GM21528 (cell line): ENCODE data around the gene ADAM19.

Experiments
- ATAC-seq: cut with Tn5 transposase; IDR thresholded peaks from one replicate; pipeline ENCODE4 v1.9.1; 2021; ENCODE audit warnings: mild to moderate bottlenecking, moderate library complexity; ENCODE audit not compliant: unreplicated experiment, low FRiP score

The ADAM19 gene

DNA sequence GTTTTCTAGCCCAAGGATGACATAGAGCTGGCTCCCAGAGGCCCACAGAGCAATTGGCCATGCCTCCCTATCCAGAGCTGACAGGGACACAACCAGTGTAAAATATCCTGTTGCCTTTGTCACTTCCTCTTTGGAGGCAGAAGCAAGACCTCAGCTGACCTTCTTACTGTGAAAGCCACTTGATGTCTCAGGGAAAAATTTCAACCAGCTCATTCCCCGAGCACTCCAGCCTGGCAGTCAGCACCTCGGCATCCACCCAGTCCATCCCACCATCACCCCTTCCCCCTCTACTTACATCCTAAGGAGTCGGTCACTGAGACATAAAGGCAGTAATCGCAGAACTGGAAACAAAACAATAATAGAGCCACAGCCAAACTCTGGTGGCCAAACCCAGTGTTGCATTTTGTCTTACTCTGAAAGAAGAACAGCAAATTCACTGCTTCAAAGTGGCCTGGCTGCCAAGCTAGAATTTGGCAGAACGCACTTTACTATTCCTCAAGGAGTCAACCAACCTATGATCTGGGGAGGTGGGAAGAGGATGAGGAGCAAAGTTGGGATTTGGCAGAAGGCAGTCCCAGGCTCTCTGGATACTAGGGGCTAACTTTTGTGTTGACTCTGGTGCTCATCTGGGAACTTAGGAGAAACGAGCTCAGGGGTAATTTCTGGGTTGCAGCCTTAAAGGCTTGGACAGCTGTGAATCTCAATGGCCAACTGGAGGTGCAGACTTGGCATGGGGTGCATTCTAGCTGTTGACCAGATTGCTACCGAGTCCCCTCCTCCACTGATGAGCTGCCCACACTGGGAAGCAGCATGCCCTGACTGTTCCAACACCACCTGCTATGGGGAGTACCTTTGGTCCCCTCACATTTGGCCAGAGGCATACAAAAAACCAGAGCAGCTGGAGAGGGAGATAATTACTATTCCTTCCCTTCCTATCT, 101.9 kb downstream of the ADAM19 start:
- no peak for ATAC-seq

DNA sequence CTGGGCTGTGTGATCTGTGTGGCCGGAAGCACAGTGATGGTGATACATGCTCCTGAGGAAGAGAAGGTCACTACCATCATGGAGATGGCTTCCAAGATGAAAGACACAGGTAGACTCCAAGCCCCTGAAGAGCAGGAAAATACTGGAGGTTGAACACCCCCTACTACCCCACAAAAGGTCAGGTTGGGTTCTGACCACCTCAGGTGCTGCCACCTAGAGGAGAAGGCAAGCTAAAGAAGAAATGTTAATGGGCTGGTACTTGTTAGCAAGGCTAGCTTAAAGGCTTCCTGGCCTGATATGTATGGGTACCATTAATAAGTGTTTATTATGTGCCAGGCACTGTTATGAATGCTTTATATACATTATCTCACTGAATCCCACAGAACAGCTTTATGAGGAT, 103.9 kb downstream of the ADAM19 start:
- no peak for ATAC-seq

GRCh38 chr5:157470631-157471030, 104.9 kb downstream of the ADAM19 start:
- ATAC-seq = no peak

DNA sequence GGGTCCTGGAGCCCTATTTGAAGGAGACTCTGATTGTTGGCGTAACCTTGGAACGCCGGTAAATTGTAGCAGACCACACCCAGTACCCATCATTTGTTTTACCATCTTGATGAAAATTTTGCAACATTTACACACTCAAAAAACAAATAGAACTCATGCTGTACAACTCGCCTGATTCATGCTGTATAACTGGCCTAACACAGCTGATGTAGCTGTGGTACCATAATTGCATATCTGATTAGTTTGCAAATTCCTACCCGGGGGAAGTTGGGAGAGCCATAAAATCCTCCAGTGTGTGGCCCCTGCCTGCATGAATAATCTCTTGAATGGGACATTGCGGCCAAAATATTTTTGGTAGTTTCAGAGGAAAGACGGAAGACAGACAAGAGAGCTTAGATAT, 105.9 kb downstream of the ADAM19 start:
- no peak for ATAC-seq

DNA sequence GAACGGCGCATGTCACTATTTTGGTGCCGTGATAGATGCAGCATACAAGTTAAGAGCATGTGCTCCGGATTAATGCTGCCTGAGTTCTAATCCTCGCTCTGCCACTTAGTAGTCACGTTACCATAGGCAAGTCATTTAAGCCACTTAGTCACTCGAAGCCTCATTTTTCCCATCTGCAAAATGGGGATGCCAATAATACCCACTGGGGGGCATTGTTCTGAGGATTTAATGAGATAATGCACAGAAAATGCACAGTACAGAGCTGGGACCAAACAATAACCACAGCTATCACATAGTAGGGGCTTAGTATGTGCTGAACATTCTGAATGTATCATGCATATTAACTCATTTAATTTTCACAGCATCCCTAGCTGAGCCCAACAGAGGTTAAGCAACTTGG, 106.5 kb downstream of the ADAM19 start:
- no peak for ATAC-seq

- no peak for ATAC-seq
Observed at GRCh38 chr5:157468293-157468965, 107.1 kb downstream of the ADAM19 start.

GRCh38 chr5:157464519-157465171, 110.9 kb downstream of the ADAM19 start:
- peak; percentile 83 for ATAC-seq

GRCh38 chr5:157463621-157464518, 111.7 kb downstream of the ADAM19 start:
- ATAC-seq = no peak

DNA sequence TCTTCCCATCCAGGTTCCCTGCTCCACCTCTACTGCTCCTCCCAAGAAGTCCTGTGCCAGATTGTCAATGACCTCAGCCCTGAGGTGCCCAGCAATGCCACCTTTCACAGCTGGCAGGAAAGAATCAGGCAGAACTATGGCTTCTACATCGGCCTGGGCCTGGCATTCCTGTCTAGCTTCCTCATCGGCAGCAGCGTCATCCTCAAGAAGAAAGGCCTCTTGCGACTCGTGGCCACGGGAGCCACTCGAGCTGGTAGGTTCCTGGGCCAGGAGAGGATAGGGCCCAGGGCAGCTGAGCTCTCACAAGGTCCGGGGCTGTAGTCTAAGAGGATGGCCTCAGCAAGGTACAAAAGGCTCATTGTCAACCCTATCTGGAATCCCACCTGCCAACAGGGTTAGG, 112.5 kb downstream of the ADAM19 start:
- no peak for ATAC-seq

DNA sequence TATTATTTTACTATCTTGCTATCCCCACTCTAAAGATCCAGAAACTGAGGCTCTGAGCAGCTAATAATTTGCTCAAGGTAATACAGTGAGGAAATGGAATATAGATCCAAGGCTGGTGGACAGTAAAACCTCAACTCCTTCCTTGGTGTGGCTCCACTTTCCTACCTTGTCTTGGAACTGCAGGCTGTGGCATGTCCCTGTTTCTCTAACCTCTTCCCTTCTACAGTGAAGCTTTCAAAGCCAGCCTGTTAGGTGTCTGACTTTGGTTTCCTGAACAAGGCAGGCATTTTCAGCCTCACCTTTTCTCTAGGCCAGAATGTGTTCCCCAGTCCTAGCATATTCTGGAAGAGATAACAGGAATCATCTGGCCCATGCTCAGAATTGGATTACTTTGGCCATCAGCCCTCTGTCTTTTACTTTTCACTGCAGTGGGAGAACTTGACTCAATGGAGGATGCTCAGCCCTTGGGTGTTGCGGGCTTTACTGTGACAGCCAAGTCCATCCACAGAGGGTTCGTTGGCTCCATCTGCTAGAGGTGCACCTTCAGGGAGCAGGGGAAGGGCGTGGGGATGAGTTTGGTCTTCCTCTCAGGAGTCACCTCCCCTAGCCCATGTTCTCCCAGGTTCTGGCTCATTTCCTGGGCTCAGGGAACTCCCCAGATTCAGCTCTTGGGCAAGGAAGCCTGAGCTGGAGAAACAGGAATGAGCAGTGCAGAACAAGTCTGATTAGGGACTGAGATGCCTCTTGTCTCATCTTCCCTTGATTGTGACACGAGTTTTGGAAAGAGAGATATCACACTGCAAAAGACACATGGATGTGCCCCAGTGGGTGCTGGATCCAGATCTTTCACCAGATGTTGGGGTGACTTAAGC, 114.4 kb downstream of the ADAM19 start:
- no peak for ATAC-seq

GRCh38 chr5:157459715-157460599, 115.6 kb downstream of the ADAM19 start, which contains the start of gene NIPAL4:
Gene NIPAL4 (plus strand): TSS chr5:157460213. CDS start chr5:157460321, 108 bp downstream.
- no peak for ATAC-seq

DNA sequence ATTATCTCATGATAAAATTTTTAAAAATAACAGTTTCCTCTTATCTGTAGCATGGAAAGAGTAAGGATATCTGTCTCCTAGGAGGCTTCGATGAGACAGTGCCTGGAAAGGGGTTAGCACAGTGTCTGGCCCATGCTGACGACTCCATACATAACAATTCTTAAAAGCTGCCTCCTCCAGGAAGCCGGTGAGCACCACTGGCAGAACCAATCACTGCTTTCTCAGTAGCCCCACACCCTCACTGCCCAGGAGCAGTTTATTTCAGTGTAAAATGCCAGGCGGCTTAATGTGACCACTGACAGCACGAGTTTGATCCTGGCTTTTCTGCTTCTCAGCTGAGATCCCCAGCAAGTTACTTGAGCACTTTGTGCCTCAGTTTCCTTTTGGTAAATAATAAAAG, 116.7 kb downstream of the ADAM19 start:
- no peak for ATAC-seq

GRCh38 chr5:157457391-157457790, 118.2 kb downstream of the ADAM19 start:
- no peak for ATAC-seq

DNA sequence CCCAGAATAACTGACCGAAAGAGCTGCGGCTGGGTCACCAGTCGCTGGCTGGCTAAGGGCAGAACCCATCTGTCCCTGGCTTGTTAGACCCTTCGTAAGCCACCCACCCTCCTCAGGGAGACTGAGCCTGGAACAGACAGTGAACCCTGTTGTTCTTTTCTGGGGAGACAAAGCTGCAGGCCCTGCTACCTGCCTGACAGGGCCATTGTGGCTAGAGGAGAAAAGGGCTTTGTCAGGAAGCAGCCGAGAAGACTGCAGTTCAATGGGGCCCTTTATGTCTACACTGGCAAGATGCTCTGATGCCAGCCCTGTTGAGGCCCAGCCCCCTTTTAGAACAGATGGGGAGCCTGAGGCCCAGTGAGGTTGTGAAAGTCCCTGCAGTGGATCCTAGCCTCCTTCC, 119.3 kb downstream of the ADAM19 start:
- ATAC-seq = no peak

DNA sequence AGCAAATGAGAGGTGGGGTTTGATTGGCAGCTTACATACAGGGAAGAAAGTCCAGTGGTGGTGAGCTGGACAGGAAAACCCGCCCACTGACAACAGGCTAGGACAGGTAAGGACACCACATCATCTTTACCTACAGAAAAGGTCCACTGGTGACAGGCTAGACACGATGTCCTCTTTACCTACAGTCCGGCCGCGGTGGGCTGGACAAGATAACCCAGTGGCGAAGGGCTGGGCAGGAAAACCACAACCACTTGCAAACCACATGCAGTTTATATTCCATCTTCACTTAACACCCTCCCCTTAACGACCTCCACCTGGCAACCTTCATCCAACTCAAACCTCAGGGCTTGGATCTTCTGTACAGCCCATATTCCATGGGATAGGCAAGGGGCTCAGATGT, 120.5 kb downstream of the ADAM19 start:
- no peak for ATAC-seq

GRCh38 chr5:157454273-157454672, 121.3 kb downstream of the ADAM19 start:
- no peak for ATAC-seq

- no peak for ATAC-seq
Observed at GRCh38 chr5:157451806-157452205, 123.8 kb downstream of the ADAM19 start.

DNA sequence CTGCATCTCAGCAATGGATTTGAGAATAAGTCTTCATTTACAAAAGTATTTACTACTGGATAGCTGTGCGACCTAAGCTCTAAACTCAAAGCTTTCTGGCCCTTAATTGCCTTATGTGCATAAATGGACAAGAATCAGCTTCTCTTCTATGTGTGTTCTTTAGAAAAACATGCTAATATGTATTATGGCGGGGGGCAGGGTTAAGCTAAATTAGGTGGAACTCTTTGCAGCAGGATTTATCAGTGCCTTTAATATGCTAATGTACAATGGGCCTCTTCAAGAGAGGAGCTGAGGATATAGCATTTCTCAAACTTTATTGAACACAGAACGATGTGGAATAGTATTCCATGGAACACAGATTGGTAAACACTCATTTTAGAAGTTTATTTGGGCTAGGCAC, 125.6 kb downstream of the ADAM19 start:
- no peak for ATAC-seq
